HepG2 (cell line): Measurements from ENCODE around the gene CLBA1. TPM values are rescaled to one million over a fixed set of nuclear protein-coding genes. Genes with fewer than 3 reads are reported as not detected.
A peak's percentile ranks its signal among the peaks of the same experiment; 100 is the strongest.

ENCODE experiments used
- ATF4 ChIP-seq, 2 experiments: fragments of 450-650 bp in 1 of 2; sonication (generic) in 1 of 2; formaldehyde crosslinking; IDR thresholded peaks; 2 replicates each; pipeline versions ENCODE4 v1.5.0 to v1.8.0; 2020 to 2022; ENCODE audit warnings: mild to moderate bottlenecking in 1 of 2, missing genetic modification reagents in 1 of 2
- BCL3 ChIP-seq: sonication (generic); formaldehyde crosslinking; IDR thresholded peaks from 2 replicates; pipeline ENCODE4 v1.5.1; 2020; ENCODE audit warnings: mild to moderate bottlenecking, missing genetic modification reagents, moderate library complexity
- CBX5 ChIP-seq: sonication (generic); formaldehyde crosslinking; IDR thresholded peaks from 2 replicates; pipeline ENCODE4 v1.4.0; 2020; ENCODE audit warnings: missing genetic modification reagents, borderline replicate concordance
- CEBPG ChIP-seq: IDR thresholded peaks from 2 replicates; pipeline ENCODE4 v1.6.1; 2016
- ELF4 ChIP-seq: sonication (generic); formaldehyde crosslinking; IDR thresholded peaks from 2 replicates; pipeline ENCODE4 v1.5.0; 2020; ENCODE audit warnings: missing genetic modification reagents, mild to moderate bottlenecking, moderate library complexity, borderline replicate concordance
- FOSL2 ChIP-seq: sonication (generic); formaldehyde crosslinking; IDR thresholded peaks from 2 replicates; pipeline ENCODE4 v1.4.0; 2020; ENCODE audit warnings: missing genetic modification reagents
- GTF2F1 ChIP-seq: fragments of 150-350 bp; IDR thresholded peaks from 2 replicates; pipeline ENCODE4 v1.6.1; 2014; ENCODE audit warnings: low read length
- IRX3 ChIP-seq: sonication (generic); formaldehyde crosslinking; IDR thresholded peaks from 2 replicates; pipeline ENCODE4 v1.8.1; 2023; ENCODE audit warnings: mild to moderate bottlenecking, low read depth, missing genetic modification reagents, borderline replicate concordance
- KDM6A ChIP-seq: IDR thresholded peaks from 2 replicates; pipeline ENCODE4 v1.6.1; 2016; ENCODE audit warnings: low read depth
- MNT ChIP-seq: fragments of 450-650 bp; IDR thresholded peaks from 2 replicates; pipeline ENCODE4 v1.6.1; 2016
- NR3C1 ChIP-seq: sonication (generic); formaldehyde crosslinking; IDR thresholded peaks from 2 replicates; pipeline ENCODE4 v1.4.0; 2020; ENCODE audit warnings: missing genetic modification reagents
- SMYD3 ChIP-seq: sonication (generic); formaldehyde crosslinking; IDR thresholded peaks from 2 replicates; pipeline ENCODE4 v1.8.1; 2023; ENCODE audit warnings: mild to moderate bottlenecking, missing genetic modification reagents
- ZNF12 ChIP-seq: sonication (generic); formaldehyde crosslinking; IDR thresholded peaks from 2 replicates; pipeline ENCODE4 v1.5.0; 2020; ENCODE audit warnings: missing genetic modification reagents
- polyA plus RNA-seq, 8 experiments: library from polyadenylated mRNA; depleted of rRNA in 3 of 8; stranded (reverse) in 7 of 8; unstranded in 1 of 8; fragments of >200 nt; fragmentation: Illumina TruSeq in 4 of 8; extraction: Trizol in 4 of 8; gene quantifications; 2 replicates each; pipeline versions ENCODE4 v1.2.1 to v1.2.3, GENCODE V29; 2011 to 2016; ENCODE audit warnings: low read depth in 4 of 8, missing spikeins in 1 of 8, mixed read lengths in 1 of 8; ENCODE audit not compliant: insufficient read depth in 1 of 8
- total RNA-seq, 5 experiments: library from RNA; depleted of rRNA; stranded (reverse); fragments of >200 nt; fragmentation: Illumina TruSeq; extraction: Trizol; gene quantifications; 2 replicates each; pipeline ENCODE4 v1.2.3, GENCODE V29; 2016; ENCODE audit warnings: low read depth in 1 of 5
- TF ChIP-seq, protein P1 (sequence below): sonication (generic); formaldehyde crosslinking; IDR thresholded peaks from 2 replicates; pipeline ENCODE4 v1.5.1; 2020; ENCODE audit warnings: mild to moderate bottlenecking, missing genetic modification reagents, borderline replicate concordance
- TF ChIP-seq, protein P2 (sequence below): sonication (generic); formaldehyde crosslinking; IDR thresholded peaks from 2 replicates; pipeline ENCODE4 v1.4.0; 2020; ENCODE audit warnings: missing genetic modification reagents, borderline replicate concordance
- TF ChIP-seq, protein P3 (sequence below): sonication (generic); formaldehyde crosslinking; IDR thresholded peaks from 2 replicates; pipeline ENCODE4 v1.4.0; 2020; ENCODE audit warnings: missing genetic modification reagents, low read depth, mild to moderate bottlenecking, borderline replicate concordance
- TF ChIP-seq, protein P4 (sequence below): sonication (generic); formaldehyde crosslinking; conservative IDR thresholded peaks from 2 replicates; pipeline ENCODE4 v1.8.1; 2023; ENCODE audit warnings: missing genetic modification reagents
- TF ChIP-seq, protein P5 (sequence below): sonication (generic); formaldehyde crosslinking; IDR thresholded peaks from 2 replicates; pipeline ENCODE4 v1.4.0; 2020; ENCODE audit warnings: missing genetic modification reagents, mild to moderate bottlenecking, borderline replicate concordance

CLBA1 gene
- total and polyA plus RNA-seq, 2 of the 13 experiments (the other 11 are each of a cell fraction or from before 2014, with no cell fraction given): 1.2 to 1.4 TPM

DNA sequence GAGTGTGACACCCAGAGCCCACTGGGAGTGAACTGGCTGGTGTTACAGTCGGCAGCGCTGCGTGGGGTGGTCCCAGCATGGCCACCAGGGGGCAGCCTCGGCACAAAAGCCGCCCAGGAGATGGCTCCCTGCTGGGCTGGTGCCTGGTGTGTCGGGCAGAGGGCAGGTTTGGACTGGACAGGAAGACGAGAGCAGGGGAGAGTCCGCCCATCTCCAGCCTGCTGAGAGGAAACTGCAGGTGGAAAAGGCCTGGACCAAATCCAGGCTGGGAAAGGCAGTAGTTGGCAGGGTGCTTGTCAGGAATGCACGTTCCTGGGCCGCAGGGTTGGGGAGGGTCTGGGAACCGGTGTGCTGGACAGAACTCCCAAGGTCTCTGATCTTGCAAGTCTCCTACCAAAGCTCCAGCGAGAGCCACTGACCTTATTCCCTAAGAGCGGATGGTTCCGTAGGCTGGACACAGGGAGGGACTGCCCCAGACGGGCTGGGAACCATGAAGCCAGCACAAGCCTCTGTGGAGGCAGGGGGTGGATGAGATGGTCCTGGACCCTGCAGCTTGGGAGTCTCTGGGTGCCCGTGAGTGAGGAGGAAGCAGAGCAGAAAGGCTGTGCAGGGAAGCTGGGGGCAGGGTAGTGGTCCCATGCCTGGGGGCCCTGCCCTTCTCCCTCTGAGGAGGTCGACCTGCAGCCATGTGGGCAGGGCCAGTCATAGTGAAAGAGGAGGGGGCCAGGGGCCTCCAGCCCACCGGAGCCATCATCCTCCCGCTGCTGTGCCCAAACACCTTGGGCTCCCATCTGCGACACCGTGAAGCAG, 9.2 kb upstream of the CLBA1 start (continued):
- no peak for TF ChIP-seq FOSL2 (CRISPR knock-in tag)
- TF ChIP-seq, protein P1, sequence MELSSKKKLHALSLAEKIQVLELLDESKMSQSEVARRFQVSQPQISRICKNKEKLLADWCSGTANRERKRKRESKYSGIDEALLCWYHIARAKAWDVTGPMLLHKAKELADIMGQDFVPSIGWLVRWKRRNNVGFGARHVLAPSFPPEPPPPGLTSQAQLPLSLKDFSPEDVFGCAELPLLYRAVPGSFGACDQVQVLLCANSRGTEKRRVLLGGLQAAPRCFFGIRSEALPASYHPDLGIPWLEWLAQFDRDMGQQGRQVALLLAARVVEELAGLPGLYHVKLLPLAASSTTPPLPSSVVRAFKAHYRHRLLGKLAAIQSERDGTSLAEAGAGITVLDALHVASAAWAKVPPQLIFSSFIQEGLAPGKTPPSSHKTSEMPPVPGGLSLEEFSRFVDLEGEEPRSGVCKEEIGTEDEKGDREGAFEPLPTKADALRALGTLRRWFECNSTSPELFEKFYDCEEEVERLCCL (CRISPR knock-in tag): no peak
- TF ChIP-seq, protein P2, sequence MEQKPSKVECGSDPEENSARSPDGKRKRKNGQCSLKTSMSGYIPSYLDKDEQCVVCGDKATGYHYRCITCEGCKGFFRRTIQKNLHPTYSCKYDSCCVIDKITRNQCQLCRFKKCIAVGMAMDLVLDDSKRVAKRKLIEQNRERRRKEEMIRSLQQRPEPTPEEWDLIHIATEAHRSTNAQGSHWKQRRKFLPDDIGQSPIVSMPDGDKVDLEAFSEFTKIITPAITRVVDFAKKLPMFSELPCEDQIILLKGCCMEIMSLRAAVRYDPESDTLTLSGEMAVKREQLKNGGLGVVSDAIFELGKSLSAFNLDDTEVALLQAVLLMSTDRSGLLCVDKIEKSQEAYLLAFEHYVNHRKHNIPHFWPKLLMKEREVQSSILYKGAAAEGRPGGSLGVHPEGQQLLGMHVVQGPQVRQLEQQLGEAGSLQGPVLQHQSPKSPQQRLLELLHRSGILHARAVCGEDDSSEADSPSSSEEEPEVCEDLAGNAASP (CRISPR knock-in tag): no peak
- no peak for TF ChIP-seq GTF2F1
- no peak for TF ChIP-seq MNT
- TF ChIP-seq, protein P3, sequence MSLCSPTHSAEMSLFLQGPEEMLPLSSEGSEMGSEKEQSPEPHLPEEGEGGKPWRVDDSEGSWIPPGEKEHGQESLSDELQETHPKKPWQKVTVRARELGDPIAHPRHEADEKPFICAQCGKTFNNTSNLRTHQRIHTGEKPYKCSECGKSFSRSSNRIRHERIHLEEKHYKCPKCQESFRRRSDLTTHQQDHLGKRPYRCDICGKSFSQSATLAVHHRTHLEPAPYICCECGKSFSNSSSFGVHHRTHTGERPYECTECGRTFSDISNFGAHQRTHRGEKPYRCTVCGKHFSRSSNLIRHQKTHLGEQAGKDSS (CRISPR knock-in tag): peak; percentile 74; the same call in 1 of the 2 replicates
- no peak for TF ChIP-seq ATF4 (CRISPR knock-in tag; IDR thresholded peaks at IDR 0.05)
- TF ChIP-seq ELF4 (CRISPR knock-in tag): no peak
- TF ChIP-seq KDM6A: no peak
- peak; percentile 76; the same call in 1 of the 2 replicates for TF ChIP-seq BCL3 (CRISPR knock-in tag)
- no peak for TF ChIP-seq IRX3 (CRISPR knock-in tag)
- TF ChIP-seq, protein P4, sequence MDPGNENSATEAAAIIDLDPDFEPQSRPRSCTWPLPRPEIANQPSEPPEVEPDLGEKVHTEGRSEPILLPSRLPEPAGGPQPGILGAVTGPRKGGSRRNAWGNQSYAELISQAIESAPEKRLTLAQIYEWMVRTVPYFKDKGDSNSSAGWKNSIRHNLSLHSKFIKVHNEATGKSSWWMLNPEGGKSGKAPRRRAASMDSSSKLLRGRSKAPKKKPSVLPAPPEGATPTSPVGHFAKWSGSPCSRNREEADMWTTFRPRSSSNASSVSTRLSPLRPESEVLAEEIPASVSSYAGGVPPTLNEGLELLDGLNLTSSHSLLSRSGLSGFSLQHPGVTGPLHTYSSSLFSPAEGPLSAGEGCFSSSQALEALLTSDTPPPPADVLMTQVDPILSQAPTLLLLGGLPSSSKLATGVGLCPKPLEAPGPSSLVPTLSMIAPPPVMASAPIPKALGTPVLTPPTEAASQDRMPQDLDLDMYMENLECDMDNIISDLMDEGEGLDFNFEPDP (CRISPR knock-in tag): no peak
- TF ChIP-seq CBX5 (CRISPR knock-in tag): no peak
- no peak for TF ChIP-seq NR3C1 (CRISPR knock-in tag)
- no peak; the same call in 1 of the 2 replicates for TF ChIP-seq ZNF12 (CRISPR knock-in tag)
- TF ChIP-seq, protein P5, sequence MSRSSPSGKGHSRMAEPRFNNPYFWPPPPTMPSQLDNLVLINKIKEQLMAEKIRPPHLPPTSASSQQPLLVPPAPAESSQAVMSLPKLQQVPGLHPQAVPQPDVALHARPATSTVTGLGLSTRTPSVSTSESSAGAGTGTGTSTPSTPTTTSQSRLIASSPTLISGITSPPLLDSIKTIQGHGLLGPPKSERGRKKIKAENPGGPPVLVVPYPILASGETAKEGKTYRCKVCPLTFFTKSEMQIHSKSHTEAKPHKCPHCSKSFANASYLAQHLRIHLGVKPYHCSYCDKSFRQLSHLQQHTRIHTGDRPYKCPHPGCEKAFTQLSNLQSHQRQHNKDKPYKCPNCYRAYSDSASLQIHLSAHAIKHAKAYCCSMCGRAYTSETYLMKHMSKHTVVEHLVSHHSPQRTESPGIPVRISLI (CRISPR knock-in tag): no peak
- no peak for TF ChIP-seq CEBPG (CRISPR knock-in tag)
- no peak for TF ChIP-seq SMYD3 (CRISPR knock-in tag)
